Astrocyte (in vitro differentiated cells and primary cell): ENCODE measurements around the gene ECHDC3. TPM values are rescaled to one million over a fixed set of nuclear protein-coding genes. Genes with fewer than 3 reads are reported as not detected.

ENCODE experiments used
- DNase-seq: peaks from one replicate; pipeline ENCODE4 v3.0.0-alpha.2; 2010; ENCODE audit warnings: low read depth
- FAIRE-seq: peaks from 2 replicates; lab custom pipeline; 2011; peaks lifted over from hg19 to GRCh38; lab: Jason Lieb, UNC
- H2AFZ ChIP-seq: 2 replicates; pipeline ENCODE4 v1.6.0; 2012; ENCODE audit warnings: low read depth, low read length, inconsistent platforms
- H3K27ac ChIP-seq: 2 replicates; pipeline ENCODE4 v1.5.1; 2011; ENCODE audit warnings: low read depth, low read length, inconsistent platforms
- H3K27me3 ChIP-seq: 2 replicates; pipeline ENCODE4 v1.6.0; 2011; ENCODE audit warnings: low read length, inconsistent platforms; ENCODE audit not compliant: insufficient read depth
- H3K36me3 ChIP-seq: 2 replicates; pipeline ENCODE4 v1.5.1; 2011; ENCODE audit warnings: low read length, inconsistent platforms; ENCODE audit not compliant: insufficient read depth
- H3K4me1 ChIP-seq: 2 replicates; pipeline ENCODE4 v1.5.1; 2011; ENCODE audit warnings: low read length, inconsistent platforms; ENCODE audit not compliant: insufficient read depth
- H3K4me2 ChIP-seq: 2 replicates; pipeline ENCODE4 v1.6.0; 2012; ENCODE audit warnings: low read length, inconsistent platforms
- H3K4me3 ChIP-seq: 2 replicates; pipeline ENCODE4 v1.5.1; 2011; ENCODE audit warnings: low read depth, mild to moderate bottlenecking, low read length, inconsistent platforms; ENCODE audit not compliant: insufficient read depth
- H3K79me2 ChIP-seq: 2 replicates; pipeline ENCODE4 v1.6.0; 2012; ENCODE audit warnings: mild to moderate bottlenecking, low read length, inconsistent platforms; ENCODE audit not compliant: insufficient read depth
- H3K9ac ChIP-seq: 2 replicates; pipeline ENCODE4 v1.6.0; 2012; ENCODE audit warnings: mild to moderate bottlenecking, low read length, inconsistent platforms
- H3K9me3 ChIP-seq: 2 replicates; pipeline ENCODE4 v1.5.1; 2012; ENCODE audit warnings: low read depth, mild to moderate bottlenecking, low read length, inconsistent platforms; ENCODE audit not compliant: insufficient read depth
- H4K20me1 ChIP-seq: 2 replicates; pipeline ENCODE4 v1.6.0; 2012; ENCODE audit warnings: low read length, inconsistent platforms; ENCODE audit not compliant: insufficient read depth
- H3K27ac Mint-ChIP-seq: one replicate; pipeline ENCODE4 v1.8.0; 2021; ENCODE audit warnings: mild to moderate bottlenecking, mixed read lengths; ENCODE audit not compliant: unreplicated experiment
- H3K27me3 Mint-ChIP-seq: one replicate; pipeline ENCODE4 v1.8.0; 2021; ENCODE audit warnings: low read depth, mixed read lengths; ENCODE audit not compliant: unreplicated experiment
- H3K36me3 Mint-ChIP-seq: one replicate; pipeline ENCODE4 v1.8.0; 2021; ENCODE audit warnings: low read depth, mixed read lengths; ENCODE audit not compliant: unreplicated experiment
- H3K4me1 Mint-ChIP-seq: one replicate; pipeline ENCODE4 v1.8.0; 2021; ENCODE audit warnings: low read depth, mixed read lengths; ENCODE audit not compliant: unreplicated experiment
- H3K4me3 Mint-ChIP-seq: one replicate; pipeline ENCODE4 v1.8.0; 2021; ENCODE audit warnings: mild to moderate bottlenecking, moderate library complexity, mixed read lengths; ENCODE audit not compliant: unreplicated experiment
- H3K9me3 Mint-ChIP-seq: one replicate; pipeline ENCODE4 v1.8.0; 2021; ENCODE audit warnings: mild to moderate bottlenecking, mixed read lengths; ENCODE audit not compliant: unreplicated experiment
- CTCF ChIP-seq: IDR thresholded peaks from 2 replicates; pipeline ENCODE4 v1.5.1; 2011; ENCODE audit warnings: low read depth, mild to moderate bottlenecking, inconsistent platforms, low read length, moderate library complexity; ENCODE audit not compliant: insufficient read depth
- EZH2 ChIP-seq: IDR thresholded peaks from 2 replicates; pipeline ENCODE4 v1.6.1; 2012; ENCODE audit warnings: mild to moderate bottlenecking, low read length, inconsistent platforms; ENCODE audit not compliant: insufficient read depth
- total RNA-seq: library from RNA; stranded (reverse); gene quantifications from 2 replicates; pipeline ENCODE4 v1.2.1, GENCODE V29; 2021

The ECHDC3 gene
- total RNA-seq, 1 donor from 2014 or later: 2.1 TPM

GRCh38 chr10:11787846-11788245, 45.7 kb downstream of the ECHDC3 start:
- Histone ChIP-seq H3K27ac (no peak overlapping the region), H3K4me3 (no peak overlapping the region), H3K9ac (no peak overlapping the region), H3K4me2 (no peak overlapping the region), H3K27me3 (no peaks in the 10 kb centered on the region), H2AFZ (no peak overlapping the region), H3K9me3 (no peaks in the 10 kb centered on the region), H3K79me2 (no peaks in the 10 kb centered on the region), H4K20me1 (no peaks in the 10 kb centered on the region), H3K36me3 (no peaks in the 10 kb centered on the region), H3K4me1 (no peaks in the 10 kb centered on the region)
- no peak overlapping the region for H3K27ac Mint-ChIP-seq
- no peaks in the 10 kb centered on the region for H3K4me1 Mint-ChIP-seq
- TF ChIP-seq CTCF (no peak), EZH2 (no peak)
- no peaks in the 10 kb centered on the region for H3K9me3 Mint-ChIP-seq
- DNase-seq (no peak), FAIRE-seq (no peak)
- no peaks in the 10 kb centered on the region for H3K36me3 Mint-ChIP-seq
- no peak overlapping the region for H3K4me3 Mint-ChIP-seq
- H3K27me3 Mint-ChIP-seq: peaks cover 37% of the 10 kb centered on the region

GRCh38 chr10:11789306-11789705, 47.1 kb downstream of the ECHDC3 start:
- Mint-ChIP-seq H3K36me3 (no peaks in the 10 kb centered on the region), H3K9me3 (no peaks in the 10 kb centered on the region), H3K27ac (no peak overlapping the region), H3K4me3 (no peak overlapping the region), H3K27me3 (peaks cover 37% of the 10 kb centered on the region), H3K4me1 (peaks cover 11% of the 10 kb centered on the region)
- no peak for DNase-seq
- H3K4me2 ChIP-seq: no peak overlapping the region
- H2AFZ ChIP-seq: no peak overlapping the region
- no peaks in the 10 kb centered on the region for H3K9me3 ChIP-seq
- H3K27me3 ChIP-seq: no peaks in the 10 kb centered on the region
- no peaks in the 10 kb centered on the region for H3K36me3 ChIP-seq
- peaks cover 9% of the 10 kb centered on the region for H3K4me1 ChIP-seq
- no peak for FAIRE-seq
- H3K27ac ChIP-seq: no peak overlapping the region
- TF ChIP-seq EZH2: no peak
- no peak for TF ChIP-seq CTCF
- no peaks in the 10 kb centered on the region for H4K20me1 ChIP-seq
- no peak overlapping the region for H3K4me3 ChIP-seq
- H3K79me2 ChIP-seq: no peaks in the 10 kb centered on the region
- H3K9ac ChIP-seq: no peak overlapping the region

- Histone ChIP-seq H2AFZ (no peak overlapping the region), H3K9ac (no peak overlapping the region), H3K36me3 (no peaks in the 10 kb centered on the region), H3K27ac (no peak overlapping the region), H3K4me2 (no peak overlapping the region), H3K9me3 (no peaks in the 10 kb centered on the region), H3K4me1 (peaks cover 12% of the 10 kb centered on the region), H3K79me2 (no peaks in the 10 kb centered on the region), H4K20me1 (no peaks in the 10 kb centered on the region), H3K4me3 (no peak overlapping the region), H3K27me3 (no peaks in the 10 kb centered on the region)
- Mint-ChIP-seq H3K27me3 (peaks cover 34% of the 10 kb centered on the region), H3K4me1 (peaks cover 11% of the 10 kb centered on the region), H3K4me3 (no peak overlapping the region), H3K27ac (no peak overlapping the region), H3K36me3 (no peaks in the 10 kb centered on the region), H3K9me3 (no peaks in the 10 kb centered on the region)
- TF ChIP-seq CTCF: no peak
- no peak for TF ChIP-seq EZH2
- DNase-seq (no peak), FAIRE-seq (no peak)
Measured at GRCh38 chr10:11789956-11790355, 47.8 kb downstream of the ECHDC3 start.
